Daoy (cell line): ENCODE measurements around the gene GRIA3. TPM values are rescaled to one million over a fixed set of nuclear protein-coding genes. Genes with fewer than 3 reads are reported as not detected.
"Not testable (repeated sequence)": the region's sequence is repeated elsewhere in the genome, so short reads cannot be mapped to it uniquely, and the experiment has no call there.

Experiments used
- DNase-seq: peaks from one replicate; pipeline ENCODE4 v3.0.0-alpha.2; 2015; ENCODE audit warnings: low read depth
- total RNA-seq: library from RNA; depleted of rRNA; stranded (reverse); fragments of >200 nt; shearing (Covaris generic); gene quantifications from 2 replicates; pipeline ENCODE4 v1.2.3, GENCODE V29; 2014

Gene GRIA3
- total RNA-seq, 1 experiment from 2014 or later = not detected

DNA sequence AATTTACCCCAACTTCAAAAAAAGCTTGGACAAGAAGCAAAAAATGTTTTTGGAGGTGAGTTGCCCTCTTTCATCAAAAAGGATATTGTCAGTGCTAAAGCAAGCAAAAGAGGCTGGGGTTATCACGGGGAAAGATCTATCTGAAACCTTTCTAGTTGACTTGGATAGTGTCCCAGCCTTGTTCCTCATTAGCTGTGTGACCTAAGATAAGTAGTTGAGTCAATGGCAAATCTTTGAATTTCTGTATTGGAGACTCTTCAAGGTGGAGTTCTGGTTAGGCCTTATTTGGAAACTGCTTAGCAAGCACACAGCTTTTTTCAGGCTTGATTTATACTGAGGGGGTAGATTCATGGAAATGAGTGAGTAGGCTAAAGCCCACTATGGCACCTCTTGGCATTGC, 271.6 kb downstream of the GRIA3 start:
- no peak for DNase-seq

DNA sequence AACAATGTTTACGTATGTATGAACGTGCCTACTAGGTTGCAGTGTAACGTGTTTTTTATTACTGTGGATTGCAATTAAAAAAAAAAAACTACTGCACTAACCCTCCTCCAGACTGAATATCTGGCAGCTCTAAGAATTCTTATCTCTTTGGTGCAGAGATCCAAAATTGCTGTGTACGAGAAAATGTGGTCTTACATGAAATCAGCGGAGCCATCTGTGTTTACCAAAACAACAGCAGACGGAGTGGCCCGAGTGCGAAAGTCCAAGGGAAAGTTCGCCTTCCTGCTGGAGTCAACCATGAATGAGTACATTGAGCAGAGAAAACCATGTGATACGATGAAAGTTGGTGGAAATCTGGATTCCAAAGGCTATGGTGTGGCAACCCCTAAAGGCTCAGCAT, 280.6 kb downstream of the GRIA3 start:
- DNase-seq = no peak

DNA sequence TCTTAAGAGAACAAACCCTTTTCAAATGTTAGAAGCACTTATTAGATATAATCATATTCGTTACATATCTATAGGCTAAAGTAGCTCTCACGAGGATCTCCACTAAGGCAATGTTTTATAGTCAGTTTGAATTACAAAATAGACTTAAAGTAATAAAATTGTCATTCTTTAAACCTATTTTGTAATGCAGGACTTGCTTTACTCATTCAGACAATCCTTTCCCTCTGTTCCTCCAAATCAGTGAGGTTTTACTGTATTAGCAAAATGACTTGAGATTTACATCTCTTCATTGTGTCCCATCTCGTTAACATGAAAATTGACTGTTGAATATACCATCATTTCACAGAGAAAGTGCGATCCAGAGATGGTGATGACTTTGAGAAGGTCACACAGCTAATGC, 284.4 kb downstream of the GRIA3 start:
- DNase-seq = no peak

DNA sequence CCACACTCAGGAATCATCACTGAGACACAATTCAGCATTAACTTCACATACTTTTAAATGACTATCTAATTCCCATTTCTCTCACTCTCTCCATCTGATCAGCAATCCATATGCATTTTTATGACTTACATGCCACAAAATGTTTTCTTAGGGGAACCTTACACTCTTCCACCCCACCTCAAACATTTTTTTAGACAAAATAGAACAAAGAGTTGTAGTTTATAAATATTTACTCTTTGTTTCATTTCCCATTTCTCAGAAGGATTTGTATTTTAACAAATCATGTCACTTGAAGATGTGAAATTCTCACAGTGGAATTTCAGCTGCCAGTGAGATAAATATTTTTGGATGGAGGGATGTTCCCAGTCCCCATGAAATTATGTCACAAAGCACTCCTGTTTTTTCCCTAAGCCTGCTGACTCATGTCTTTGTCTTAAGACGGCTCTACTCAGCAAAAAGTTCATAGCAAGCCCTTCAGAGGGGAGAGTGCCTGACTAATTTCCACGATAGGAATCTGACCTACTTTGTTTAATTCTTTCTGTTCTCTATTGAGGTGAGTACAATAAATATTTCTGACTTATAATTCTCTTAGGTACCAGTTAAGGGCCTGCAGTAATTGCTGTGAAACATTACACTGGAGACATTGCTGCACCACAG, 291.1 kb downstream of the GRIA3 start:
- no peak for DNase-seq

DNA sequence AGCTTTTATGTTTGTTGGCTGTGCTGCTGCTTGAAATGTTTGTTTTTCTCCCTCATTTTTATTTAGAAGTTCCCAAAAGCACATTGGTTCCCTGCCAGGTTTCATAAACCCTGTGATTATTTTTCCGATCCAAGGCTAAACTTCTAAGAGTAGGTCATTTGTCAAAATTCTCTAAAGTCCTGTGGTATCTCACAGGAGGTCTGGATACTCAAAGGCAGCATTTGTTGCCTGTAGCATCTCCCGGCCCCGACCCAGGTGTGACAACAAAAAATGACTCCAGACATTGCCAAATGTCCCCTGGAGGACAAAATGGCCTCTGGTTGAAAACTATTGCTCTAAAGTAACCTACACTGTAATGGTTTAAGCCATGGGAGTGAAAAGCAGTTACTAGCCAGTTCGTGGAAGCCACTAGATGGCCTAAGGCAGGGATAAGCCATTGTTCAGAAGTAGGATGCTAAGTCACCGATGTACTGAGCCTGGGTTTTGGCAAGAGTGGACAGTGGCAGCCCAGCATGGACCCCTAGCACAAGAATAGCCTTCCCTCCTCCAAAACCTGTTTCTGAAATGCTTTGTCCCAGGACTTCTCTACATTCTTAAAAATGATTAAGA, 292.6 kb downstream of the GRIA3 start:
- no peak for DNase-seq

DNA sequence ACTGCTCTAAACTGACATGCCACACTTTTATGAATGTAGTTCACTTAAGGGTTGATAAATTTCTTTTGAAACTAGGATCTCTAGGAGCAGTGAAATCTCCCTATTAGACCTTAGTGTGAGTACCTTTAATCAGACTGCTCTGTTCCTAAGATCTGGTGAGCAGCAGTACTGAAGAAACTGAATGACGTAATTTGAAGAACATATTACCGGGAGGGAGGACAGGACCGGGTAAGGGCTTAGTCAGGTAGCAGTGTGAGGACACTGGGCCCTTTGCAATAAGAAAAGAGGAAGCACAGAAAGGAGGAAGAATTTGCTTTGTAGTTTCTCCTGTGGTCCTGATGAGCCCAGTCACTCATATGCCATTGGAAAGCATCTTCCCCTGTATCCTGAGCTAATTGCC, 293.6 kb downstream of the GRIA3 start:
- DNase-seq = no peak

DNA sequence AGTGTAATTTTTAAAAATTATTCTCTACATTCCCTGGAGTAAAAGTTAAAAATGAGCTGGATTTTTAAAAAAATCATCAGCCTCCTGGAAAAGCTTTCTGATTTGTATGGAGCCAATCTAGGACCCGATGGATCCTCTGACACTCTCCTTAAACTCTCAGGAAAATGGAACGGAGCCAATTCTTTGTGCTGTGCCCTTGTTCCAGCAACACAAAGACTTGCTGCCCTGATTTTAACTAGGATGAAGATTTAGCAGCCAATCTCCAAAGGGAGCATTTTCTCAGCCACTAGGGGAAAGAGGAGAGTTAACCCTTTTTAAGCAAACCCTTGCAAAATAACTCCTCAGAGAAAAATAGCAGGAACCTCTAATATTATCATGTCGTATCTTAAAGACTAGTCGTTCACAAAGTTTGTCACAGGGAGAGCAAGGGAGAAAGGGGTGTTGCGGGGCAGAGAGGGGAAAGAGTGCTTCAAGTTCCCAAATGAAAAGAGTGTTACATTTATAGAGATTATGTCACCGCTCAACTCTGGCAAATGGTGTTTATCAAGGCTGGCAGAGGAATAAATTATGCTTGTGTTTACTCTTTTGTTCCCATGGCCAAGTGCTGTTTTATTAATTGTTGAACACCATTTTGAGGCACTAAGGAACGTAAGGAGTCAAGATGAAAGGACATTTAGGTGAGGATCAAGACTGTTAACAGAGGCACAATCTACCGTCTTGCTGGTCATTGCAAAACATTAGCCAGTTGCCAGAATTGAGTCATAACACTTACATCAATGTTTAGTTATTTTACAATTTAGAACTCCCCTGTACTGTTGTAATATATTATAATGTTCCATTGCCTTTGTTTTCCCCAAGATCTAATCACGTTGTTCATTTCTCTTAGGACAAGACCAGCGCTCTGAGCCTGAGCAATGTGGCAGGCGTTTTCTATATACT, 298.1 kb downstream of the GRIA3 start:
- DNase-seq = no peak

DNA sequence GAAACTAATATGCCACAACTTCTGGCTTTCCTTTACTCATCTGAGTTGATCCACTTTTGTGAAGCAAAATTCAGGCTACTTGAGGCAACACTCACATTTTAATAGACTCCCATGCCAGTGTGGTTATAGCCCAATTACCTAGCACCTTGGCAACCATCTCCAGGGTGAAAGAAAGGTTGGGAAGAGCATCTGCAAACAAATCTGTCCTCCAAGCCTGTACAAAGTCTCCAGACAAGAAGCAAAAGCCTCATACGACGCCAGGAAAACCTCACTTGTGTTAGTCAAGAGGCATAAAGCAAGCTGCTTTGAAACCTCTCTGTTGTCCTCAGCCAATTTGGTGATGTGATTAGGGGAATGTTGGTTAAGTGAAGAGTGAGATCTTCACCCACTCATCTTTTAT, 302.2 kb downstream of the GRIA3 start:
- no peak for DNase-seq

DNA sequence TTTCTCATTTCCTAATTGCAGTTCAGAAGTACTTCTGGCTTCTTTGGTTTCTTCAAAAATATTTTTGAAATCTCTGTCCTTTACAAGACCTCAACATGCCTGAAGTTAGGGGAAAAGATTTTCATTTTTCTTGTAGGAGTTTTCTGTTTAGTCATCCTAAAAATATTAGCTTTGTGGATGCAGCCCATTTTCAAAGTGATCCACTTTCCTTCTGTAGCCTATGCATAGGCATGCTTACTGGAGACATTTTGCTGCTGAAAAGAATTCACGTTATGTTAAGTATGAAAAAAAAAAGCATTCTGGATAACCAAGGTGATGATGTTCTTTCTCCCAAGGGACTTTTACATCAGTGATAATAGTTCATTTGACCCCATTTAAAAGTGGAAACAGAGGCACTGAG, 303.2 kb downstream of the GRIA3 start:
- no peak for DNase-seq

DNA sequence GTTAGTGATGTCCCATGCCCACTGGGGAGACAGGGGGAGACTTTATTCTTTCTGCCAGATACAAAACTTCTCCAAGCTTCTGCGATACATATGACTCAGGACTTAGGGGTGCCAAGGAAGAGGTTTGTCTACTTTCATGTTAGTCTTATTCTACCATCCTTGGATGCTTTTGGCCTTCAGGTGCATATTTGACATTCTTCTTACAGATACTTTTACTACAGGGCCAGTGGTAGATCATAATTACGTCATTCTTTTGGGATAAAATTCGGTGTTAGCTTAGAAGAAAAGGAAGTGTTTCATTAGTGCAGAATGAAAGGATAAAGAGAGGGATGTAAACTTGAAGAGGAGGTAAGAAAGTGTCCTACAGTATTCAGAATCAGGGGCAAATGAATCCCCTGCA, 303.6 kb downstream of the GRIA3 start:
- DNase-seq = no peak

DNA sequence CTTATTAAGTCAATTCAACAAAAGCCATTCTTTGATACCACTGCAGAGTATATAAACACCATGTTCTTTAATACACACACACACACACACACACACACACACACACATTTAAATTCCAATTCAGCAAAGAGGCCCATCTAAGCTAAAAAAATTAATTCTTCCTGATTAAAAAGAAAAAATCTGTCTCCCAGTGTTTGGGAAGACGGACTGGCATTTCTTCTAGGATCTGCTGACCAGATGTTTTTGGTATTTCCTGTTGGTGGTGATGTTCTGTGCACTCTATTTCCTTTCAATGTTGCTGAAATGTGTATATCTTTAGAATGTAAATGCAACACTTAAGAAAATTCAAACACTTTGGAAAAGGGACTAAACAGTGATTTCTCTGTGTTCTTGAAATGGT, 304.9 kb downstream of the GRIA3 start:
- no peak for DNase-seq

DNA sequence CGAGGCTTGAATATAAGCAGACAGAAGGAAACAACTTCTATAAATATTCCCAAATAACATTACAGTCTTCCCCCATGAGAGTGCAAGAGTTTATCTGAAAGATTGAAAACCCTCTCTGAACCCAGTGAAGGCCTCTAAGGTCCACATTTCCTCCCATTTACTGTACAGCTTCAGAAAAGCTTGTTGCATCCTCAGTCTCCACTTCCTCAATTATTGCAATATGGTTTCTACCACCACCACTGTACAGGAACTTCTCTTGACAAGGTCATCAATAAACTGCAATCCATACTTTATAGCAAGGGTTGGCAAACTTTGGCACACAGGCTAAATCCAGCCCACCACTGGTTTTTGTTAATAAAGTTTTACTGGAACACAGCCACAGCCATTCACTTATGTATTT, 309.8 kb downstream of the GRIA3 start:
- no peak for DNase-seq

DNA sequence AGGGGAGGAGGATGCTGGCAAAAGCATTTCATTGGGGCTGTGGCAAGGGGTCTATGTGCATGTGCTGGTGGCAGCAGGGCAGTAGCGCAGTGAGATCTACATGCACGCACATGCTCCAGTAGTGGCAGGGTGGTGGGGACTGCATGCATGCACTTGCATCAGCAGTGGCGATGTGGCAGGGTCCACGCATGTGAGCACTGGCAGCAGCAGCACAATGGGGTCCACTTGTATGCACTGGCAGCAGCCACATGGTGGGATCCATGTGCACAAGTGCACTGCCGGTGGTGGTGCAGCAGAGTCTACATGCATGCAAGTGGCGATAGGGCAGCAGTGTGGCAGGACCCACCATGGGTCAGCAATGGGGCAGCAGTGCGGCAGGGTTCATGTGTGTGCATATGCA, 315.7 kb downstream of the GRIA3 start:
- DNase-seq = no peak

DNA sequence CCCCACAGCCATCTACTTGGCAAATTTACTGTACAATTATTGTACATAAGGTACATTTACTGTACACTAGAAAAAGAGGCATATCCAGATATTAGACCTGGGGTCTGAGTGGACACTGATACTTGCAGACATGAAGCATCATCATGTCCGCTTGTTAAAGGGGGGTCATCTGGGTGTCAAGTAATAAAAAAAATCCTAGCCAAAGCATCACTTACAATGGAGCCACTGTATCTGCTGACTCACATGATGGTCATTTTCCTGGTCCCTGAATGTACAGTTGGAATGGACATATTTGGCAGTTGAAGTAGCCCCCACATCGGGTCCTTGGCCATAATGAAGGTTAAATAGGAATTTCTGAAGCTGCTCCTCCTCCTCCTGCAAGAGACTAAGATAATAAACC, 320.0 kb downstream of the GRIA3 start:
- DNase-seq = no peak

DNA sequence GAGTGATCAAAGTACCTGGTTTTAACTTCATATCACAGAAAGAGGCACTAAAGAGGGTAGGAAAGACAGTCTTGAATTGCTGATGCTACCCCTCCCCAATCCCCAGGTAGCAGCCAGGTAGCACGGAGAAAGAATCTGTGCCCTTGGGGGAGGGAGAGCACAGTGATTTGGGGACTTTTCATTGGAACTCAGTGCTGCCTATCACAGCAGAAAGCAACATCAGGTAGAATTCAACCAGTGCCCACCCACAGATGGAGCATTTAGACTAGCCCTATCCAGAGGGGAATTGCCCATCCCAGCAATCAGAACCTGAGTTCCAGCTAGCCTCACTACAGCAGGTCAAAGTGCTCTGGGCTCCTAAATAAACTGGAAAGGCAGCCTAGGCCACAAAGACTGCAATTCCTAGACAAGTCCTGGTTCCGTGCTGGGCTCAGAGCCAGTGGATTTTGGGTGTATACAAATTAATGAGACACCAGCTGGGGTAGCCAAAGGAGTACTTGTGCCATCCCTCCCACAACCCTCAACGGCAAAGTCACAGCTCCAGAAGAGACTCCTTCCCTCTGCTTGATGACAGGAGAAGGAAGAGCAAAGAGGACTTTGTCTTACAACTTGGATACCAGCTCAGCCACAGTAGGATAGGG, 320.7 kb downstream of the GRIA3 start:
- no peak for DNase-seq

DNA sequence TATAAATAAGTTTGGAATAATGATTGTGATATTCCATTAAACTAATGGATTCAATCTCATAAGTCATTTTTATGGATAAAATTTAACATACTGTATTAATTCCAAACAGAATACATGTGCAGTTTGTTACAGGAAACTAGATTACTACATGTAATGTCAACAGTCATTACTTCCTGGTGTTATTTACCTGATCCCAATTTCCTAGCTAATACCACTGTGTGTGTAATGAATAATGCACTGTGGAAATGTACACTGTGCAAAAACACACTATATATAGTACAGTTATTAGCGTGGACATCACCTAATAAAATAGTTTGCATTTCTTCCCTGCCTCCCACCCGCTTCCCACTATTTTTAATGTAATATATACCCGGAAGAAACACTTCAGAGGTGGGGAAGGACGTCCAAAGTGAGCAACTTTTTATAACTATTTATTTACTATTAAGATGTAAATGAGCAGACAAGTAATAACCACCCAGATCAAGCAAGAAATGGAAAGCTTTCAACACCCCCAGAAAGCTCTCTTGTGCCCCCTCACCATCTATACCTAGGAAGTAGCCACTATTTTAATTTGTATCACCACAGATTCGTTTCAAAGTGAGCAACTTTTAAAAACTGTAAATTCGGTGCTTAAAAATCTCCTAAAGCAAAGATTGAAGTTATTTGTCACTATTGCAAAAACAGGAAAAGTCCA, 329.7 kb downstream of the GRIA3 start:
- DNase-seq = no peak

DNA sequence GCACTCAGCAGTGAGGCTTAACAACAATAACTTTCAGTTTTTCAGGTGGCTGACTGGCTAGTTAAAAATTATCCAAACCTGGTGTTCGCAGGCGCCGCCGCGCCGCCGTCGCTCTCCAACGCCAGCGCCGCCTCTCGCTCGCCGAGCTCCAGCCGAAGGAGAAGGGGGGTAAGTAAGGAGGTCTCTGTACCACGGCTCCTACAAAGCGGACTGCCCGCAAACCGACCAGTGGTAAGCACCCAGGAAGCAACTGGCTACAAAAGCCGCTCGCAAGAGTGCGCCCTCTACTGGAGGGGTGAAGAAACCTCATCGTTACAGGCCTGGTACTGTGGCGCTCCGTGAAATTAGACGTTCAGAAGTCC, 330.2 kb downstream of the GRIA3 start:
- peak; percentile 1 for DNase-seq

DNA sequence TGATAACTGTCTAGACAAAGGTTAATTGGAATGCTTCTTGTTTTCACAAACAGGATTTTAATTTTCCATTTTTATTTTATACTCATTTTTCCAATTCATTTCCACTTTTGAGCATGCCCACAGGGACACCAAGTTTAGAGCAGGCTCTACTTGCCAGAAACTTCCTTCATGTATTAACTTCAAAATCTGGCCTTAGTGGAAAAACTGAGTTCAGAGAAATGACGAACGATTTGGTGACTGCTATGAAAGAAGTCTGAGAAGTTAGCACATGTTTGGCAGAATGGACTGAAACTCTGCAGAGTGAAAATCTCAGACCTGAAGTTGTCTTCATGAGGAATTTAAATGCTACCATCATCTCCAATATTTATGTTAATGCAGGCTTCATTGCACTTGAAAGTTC, 334.7 kb downstream of the GRIA3 start:
- no peak for DNase-seq

DNA sequence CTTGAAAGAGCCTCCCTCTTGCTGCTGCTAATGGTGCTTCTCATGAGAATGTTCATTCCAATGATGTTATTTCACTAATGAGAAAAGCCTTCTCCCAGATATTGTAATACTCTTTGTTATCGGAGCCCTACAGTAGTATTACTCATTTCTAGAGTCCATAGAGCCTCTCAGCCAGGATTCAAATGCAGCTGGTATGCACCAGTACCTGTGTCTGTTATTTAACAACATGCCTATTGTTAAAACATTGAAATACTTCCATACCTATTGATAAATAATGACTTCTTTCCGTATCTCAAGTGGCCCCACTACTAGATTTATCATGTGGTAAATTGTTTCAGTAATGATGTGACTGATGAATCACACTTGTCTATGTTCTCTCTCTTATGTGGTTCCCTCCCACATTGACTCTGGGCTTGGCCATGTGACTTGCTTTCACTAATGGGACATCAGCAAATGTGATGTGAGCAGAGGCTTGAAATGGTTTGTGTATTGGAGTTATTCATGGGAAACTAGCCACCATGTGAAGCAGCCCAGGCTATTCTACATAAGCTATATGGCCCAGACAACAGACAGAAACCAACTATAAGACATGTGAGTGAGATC, 341.1 kb downstream of the GRIA3 start:
- no peak for DNase-seq

DNA sequence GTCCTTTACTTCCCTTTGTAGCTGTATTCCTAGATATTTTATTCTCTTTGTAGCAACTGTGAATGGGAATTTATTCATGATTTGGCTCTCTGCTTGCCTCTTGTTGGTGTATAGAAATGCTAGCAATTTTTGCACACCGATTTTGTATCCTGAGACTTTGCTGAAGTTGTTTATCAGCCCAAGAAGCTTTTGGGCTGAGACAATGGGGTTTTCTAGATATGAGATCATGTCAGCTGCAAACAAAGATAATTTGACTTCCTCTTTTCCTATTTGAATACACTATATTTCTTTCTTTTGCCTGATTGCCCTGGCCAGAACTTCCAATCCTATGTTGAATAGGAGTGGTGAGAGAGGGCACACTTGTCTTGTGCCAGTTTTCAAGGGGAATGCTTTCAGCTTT, 346.6 kb downstream of the GRIA3 start:
- DNase-seq = not testable (repeated sequence)
